ENCODE data around the gene CCPG1. TPM values are rescaled to one million over a fixed set of nuclear protein-coding genes. Genes with fewer than 3 reads are reported as not detected.
"Not testable (repeated sequence)": the region's sequence is repeated elsewhere in the genome, so short reads cannot be mapped to it uniquely, and the experiment has no call there.

Gene CCPG1
- polyA plus RNA-seq, 3 donors: 21.1 to 196 (median 145) TPM

GRCh38 chr15:55443141-55443540 lies 35.0 kb upstream of the CCPG1 start:
- H3K4me3 Mint-ChIP-seq; H4K20me1 ChIP-seq (ENCODE audit: insufficient read depth, low read length); H3K79me2 ChIP-seq (ENCODE audit: insufficient read depth, low read length); H3K4me3 ChIP-seq (replicated peaks in 1 of 3; ENCODE audit: low read depth in 2 of 3, low read length in 3 of 3); intact Hi-C loops (cut with micrococcal nuclease); H3K9ac ChIP-seq (ENCODE audit: insufficient read depth, low read length, poor library complexity, severe bottlenecking); H3K4me2 ChIP-seq (replicated peaks; ENCODE audit: extremely low read depth, low read length, poor library complexity, severe bottlenecking); H2AFZ ChIP-seq (ENCODE audit: insufficient read depth, low read depth, low read length, poor library complexity, severe bottlenecking); H3K4me1 Mint-ChIP-seq; H3K27ac Mint-ChIP-seq; H3K27me3 Mint-ChIP-seq (ENCODE audit: low read depth in 3 of 3); H3K27ac ChIP-seq (ENCODE audit: low read depth in 1 of 2, low read length in 2 of 2); H3K36me3 Mint-ChIP-seq; H3K36me3 ChIP-seq (replicated peaks in 1 of 2; ENCODE audit: control insufficient read depth in 1 of 2, insufficient read depth in 2 of 2, low read length in 2 of 2); H3K27me3 ChIP-seq (ENCODE audit: control insufficient read depth in 2 of 2, insufficient read depth in 2 of 2, low read length in 2 of 2); H3K4me1 ChIP-seq (ENCODE audit: control insufficient read depth in 1 of 2, insufficient read depth in 2 of 2, low read length in 2 of 2); DNase-seq: not testable (repeated sequence)
- H3K9me3 ChIP-seq (replicated peaks in 1 of 2; ENCODE audit: control insufficient read depth in 1 of 2, insufficient read depth in 1 of 2, low read length in 2 of 2): peaks cover 11 to 23% of the 10 kb centered on the region in 2 donors
- H3K9me3 Mint-ChIP-seq: peaks cover 12 to 36% (median 26%) of the 10 kb centered on the region in 7 donors
- WGBS (ENCODE audit: insufficient coverage): 100% methylated on average over 5 of the region's 15 CpGs

- intact Hi-C loops (cut with micrococcal nuclease): loop anchor here in 1 of 2 donors (10.0 kb wide), 1 partner anchor 220 kb away; no protein-coding TSS in a partner anchor
- Histone ChIP-seq H3K4me1 (ENCODE audit: control insufficient read depth in 1 of 2, insufficient read depth in 2 of 2, low read length in 2 of 2) (no peaks in the 10 kb centered on the region), H3K4me2 (replicated peaks; ENCODE audit: extremely low read depth, low read length, poor library complexity, severe bottlenecking) (no peak overlapping the region), H4K20me1 (ENCODE audit: insufficient read depth, low read length) (no peaks in the 10 kb centered on the region), H3K9ac (ENCODE audit: insufficient read depth, low read length, poor library complexity, severe bottlenecking) (no peak overlapping the region), H2AFZ (ENCODE audit: insufficient read depth, low read depth, low read length, poor library complexity, severe bottlenecking) (no peak overlapping the region), H3K27ac (ENCODE audit: low read depth in 1 of 2, low read length in 2 of 2) (no peak overlapping the region), H3K4me3 (replicated peaks in 1 of 3; ENCODE audit: low read depth in 2 of 3, low read length in 3 of 3) (no peak overlapping the region), H3K27me3 (ENCODE audit: control insufficient read depth in 2 of 2, insufficient read depth in 2 of 2, low read length in 2 of 2) (no peaks in the 10 kb centered on the region), H3K9me3 (replicated peaks in 1 of 2; ENCODE audit: control insufficient read depth in 1 of 2, insufficient read depth in 1 of 2, low read length in 2 of 2) (no peaks in the 10 kb centered on the region), H3K36me3 (replicated peaks in 1 of 2; ENCODE audit: control insufficient read depth in 1 of 2, insufficient read depth in 2 of 2, low read length in 2 of 2) (no peaks in the 10 kb centered on the region), H3K79me2 (ENCODE audit: insufficient read depth, low read length) (no peaks in the 10 kb centered on the region)
- Mint-ChIP-seq H3K27me3 (ENCODE audit: low read depth in 3 of 3) (peaks cover 0 to 7% (median 1%) of the 10 kb centered on the region in 3 donors), H3K4me1 (peaks cover 4% of the 10 kb centered on the region), H3K27ac (no peak overlapping the region), H3K36me3 (no peaks in the 10 kb centered on the region), H3K9me3 (peaks cover 0 to 3% (median 2%) of the 10 kb centered on the region in 7 donors), H3K4me3 (no peak overlapping the region)
- TF ChIP-seq CTCF (IDR thresholded peaks at IDR 0.05): peak; percentile 81
- DNase-seq: peak; percentile 15 to 55 (median 37)
- no CpG with 5 or more reads among the region's 6 CpGs for WGBS (ENCODE audit: insufficient coverage)
Observed at GRCh38 chr15:55434989-55435825, 27.0 kb upstream of the CCPG1 start.
